HG03354 (cell line): ENCODE measurements around the gene HLA-G.
A peak's percentile ranks its signal among the peaks of the same experiment; 100 is the strongest.

Experiments used
- ATAC-seq: cut with Tn5 transposase; IDR thresholded peaks from one replicate; pipeline ENCODE4 v1.9.1; 2021; ENCODE audit warnings: mild to moderate bottlenecking; ENCODE audit not compliant: unreplicated experiment, poor library complexity, severe bottlenecking

The HLA-G gene

DNA sequence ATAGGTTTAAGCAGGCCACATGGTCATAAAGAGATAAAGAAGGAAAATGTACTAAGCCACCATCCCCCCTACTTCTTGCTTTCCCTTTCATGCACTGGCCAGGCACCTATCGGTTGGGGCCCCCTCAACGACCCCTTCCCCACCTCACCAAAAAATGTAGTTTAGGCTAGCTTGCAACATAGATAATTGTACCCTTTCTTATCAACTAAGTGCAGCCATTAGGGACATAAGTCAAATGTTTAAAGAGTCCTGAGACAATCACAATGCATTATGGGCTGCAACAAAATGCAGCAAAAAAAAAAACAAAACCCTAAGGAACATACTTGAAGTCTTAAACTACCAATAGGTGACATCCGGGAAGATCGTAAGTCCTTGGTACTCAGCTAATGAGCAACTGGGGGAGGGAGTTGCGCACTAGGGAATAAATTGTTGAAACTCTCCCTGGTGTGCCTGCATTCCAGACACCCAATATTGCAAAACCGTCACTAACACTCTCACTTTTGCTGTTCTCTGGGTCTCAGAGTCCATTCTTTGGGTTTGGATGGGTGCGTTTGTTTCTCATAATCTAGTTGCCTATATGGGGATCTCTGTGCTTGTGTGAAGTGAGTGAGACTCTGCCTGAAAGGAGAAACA lies 12.4 kb upstream of the HLA-G start:
- no peak for ATAC-seq

DNA sequence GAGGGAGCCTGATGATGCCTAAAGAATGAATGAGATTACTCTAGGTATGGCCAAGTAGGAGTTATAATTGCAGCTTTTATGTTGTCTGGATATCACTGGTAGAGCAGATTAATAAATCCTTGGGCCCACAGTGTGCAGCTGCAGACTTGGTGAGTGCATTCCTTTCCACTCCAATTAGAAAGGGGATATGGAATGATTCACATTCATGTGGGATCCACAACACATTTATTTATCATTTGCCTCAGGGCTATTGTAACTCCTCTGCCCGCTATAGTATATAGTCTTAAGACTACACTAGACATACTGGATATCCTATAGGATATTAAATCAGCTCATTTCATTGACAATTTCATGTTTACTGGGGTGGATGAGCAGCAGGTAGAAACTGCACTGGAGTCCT lies 11.6 kb upstream of the HLA-G start:
- ATAC-seq, result no peak

DNA sequence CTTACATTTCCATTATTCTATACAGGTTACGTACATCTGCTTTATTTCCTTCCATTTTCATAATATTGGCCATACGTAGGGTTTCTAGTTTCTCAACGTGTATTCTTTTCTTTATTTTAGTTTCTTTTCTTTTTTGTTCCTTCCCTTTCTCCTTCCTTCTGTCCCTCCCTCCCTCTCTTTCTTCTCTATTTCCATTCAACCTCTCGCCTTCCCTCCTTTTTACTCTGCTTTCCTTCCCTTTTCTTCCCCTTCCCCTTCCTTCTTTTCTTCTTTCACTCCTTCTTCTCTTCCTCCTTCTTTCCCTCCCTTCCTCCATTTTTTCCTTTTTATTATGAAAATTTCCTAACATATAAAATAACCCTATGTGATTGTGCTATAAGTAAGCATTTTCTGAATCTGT lies 8.7 kb upstream of the HLA-G start:
- no peak for ATAC-seq

DNA sequence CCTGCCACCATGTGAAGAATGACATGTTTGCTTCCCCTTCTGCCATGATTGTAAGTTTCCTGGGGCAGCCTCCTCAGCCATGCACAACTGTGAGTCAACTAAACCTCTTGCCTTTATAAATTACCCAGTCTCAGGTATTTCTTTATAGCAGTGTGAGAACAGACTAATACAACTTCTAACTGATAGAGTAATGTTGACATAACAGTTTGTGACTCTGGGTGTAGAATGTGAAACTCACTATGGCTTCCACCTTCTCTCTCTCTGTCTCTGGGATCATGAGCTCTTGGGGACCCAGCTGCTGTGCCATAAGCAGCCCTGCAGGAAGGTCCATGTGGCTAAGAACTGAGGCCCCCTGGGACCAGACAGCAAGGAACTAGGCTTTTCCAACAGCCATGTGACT lies 3.5 kb upstream of the HLA-G start:
- ATAC-seq, result no peak

DNA sequence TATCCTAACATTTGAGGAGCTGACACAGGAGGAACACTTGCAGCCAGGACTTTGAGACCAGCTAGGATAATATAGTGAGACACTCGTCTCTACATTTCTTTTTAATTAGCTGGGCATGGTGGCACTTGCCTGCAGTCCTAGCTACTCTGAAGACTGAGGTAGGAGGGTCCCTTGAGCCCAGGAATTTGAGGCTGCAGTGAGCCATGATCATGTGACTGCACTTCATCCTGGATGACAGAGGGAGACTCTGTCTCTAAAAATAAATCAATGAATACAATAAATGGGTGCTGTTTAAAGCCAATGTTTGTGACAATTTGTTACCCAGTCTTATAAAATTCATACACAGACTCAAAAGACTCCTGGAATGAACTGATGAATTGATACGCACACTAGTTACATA lies 1.8 kb upstream of the HLA-G start:
- ATAC-seq, result no peak

DNA sequence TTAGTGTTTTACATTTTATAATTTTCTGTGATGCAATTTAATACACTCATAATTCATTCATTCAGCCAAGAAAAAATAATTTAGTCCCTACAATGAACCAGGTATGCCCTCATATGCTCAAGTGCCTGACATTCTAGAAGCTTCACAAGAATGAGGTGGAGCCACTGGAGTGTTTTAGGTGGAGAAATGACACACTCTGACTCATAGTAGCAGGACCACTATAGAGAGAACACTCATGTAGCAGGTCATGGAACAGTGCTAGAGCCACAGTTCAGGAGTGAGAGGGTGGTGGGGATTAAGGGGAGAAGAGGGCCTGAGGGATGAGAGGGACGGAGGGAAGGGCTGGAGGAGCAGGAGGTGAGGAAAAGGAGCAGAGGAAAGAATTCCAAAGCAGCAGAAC lies 1.4 kb upstream of the HLA-G start:
- ATAC-seq, result no peak

DNA sequence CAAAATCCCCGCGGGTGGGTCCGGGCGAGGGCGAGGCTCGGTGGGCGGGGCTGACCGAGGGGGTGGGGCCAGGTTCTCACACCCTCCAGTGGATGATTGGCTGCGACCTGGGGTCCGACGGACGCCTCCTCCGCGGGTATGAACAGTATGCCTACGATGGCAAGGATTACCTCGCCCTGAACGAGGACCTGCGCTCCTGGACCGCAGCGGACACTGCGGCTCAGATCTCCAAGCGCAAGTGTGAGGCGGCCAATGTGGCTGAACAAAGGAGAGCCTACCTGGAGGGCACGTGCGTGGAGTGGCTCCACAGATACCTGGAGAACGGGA lies 809 bp downstream of the HLA-G start:
- ATAC-seq, result no peak

DNA sequence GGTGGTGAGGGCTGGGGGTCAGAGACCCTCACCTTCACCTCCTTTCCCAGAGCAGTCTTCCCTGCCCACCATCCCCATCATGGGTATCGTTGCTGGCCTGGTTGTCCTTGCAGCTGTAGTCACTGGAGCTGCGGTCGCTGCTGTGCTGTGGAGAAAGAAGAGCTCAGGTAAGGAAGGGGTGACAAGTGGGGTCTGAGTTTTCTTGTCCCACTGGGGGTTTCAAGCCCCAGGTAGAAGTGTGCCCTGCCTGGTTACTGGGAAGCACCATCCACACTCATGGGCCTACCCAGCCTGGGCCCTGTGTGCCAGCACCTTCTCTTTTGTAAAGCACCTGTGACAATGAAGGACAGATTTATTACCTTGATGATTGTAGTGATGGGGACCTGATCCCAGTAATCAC lies 2.1 kb downstream of the HLA-G start:
- ATAC-seq, result no peak

DNA sequence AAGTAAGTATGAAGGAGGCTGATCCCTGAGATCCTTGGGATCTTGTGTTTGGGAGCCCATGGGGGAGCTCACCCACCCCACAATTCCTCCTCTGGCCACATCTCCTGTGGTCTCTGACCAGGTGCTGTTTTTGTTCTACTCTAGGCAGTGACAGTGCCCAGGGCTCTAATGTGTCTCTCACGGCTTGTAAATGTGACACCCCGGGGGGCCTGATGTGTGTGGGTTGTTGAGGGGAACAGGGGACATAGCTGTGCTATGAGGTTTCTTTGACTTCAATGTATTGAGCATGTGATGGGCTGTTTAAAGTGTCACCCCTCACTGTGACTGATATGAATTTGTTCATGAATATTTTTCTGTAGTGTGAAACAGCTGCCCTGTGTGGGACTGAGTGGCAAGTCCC lies 2.8 kb downstream of the HLA-G start:
- ATAC-seq, result no peak

DNA sequence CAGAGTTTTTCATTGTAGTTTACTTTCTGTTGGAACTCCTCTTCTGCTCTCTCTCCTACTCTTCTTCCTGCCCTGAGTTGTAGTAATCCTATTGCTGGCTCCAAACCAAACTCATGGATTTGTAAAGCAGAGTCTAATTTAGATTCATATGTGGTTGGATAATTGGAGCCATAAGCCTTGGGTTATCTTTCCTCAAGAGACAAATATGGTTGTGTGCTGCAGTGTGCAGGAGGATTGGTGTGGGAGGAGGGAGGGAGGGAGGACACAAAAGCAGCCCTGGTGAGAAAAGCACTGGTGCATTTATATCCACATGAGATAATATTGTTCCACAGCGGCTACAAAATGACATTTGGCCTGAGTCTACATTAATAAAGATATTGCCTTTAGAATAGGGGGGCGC lies 4.2 kb downstream of the HLA-G start:
- ATAC-seq, result no peak

DNA sequence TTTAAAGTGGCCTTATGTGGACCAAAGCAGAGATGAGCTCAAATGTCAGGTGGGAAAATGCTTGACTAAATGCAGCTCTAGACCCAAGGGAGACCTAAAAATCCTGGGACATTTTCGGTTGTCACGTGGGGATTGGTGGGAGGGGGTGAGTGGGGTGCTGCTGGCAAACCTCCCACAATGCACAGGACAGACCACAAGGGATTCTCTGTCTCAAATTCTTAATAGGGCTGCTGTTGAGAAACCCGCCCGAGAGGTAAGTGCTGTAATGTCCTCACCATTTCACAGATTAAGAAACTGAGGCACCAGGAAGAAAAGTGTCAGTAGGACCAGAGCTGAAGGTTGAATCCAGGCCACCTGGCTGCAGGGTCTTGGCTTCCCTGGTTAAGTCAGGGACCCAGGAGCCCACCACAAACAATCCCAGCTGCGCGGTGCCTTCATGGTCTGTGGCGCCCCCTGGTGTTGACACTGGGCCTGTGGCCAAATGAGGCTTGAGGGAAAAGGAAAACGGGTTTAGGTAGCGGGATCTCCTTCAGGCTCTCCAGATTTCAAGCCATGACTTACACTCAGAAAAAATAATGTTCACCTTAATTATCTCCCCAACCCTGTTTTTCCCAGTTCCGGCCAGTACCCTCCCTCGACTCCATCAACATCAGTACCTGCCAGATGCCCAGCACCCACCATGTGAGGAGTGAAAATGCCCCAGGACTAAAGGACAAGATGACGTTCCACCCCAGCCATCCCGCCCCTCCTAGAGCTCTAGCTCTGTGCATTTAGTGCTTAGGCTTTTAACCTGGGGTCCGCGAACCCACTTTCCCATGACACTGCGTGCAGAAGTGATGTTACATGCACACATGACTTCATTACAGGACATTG lies 7.2 kb downstream of the HLA-G start:
- ATAC-seq, result peak; percentile 42

DNA sequence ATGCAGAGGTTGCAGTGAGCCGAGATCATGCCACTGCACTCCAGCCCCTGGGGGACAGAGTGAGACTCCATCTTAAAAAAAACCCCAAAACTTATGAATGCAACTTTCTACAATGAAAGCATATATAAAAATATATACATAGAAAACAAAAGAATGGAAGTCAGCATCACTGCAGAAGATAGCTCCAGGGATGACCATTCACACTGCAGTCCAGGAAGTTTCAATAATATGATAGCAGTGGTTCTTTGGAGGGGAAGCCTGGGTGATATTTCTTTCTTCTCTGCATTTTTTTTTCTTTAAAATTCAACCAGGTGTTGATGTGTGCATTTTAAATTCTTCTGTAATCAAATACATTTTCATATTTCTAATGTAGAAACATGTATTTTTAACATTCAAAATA lies 12.3 kb downstream of the HLA-G start:
- no peak for ATAC-seq

DNA sequence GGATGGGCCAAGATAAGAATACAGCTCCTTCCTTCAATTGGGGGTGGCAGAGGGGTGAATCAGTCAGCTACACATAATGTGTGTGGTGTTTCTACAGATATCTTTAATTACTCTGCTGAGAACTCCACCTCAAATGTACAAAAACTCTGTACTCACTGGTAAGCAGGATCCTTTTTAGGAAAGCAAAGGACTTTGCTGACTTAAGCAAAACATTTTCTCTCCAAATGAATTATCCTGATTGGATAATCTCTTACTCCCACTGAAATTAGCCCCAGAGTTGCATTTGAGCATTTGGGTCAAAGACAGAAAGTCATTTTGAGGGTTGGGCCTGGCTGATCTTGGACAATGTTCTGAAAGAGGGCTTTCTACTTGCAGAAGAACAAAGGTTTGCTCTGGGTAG lies 13.4 kb downstream of the HLA-G start:
- ATAC-seq, result no peak

DNA sequence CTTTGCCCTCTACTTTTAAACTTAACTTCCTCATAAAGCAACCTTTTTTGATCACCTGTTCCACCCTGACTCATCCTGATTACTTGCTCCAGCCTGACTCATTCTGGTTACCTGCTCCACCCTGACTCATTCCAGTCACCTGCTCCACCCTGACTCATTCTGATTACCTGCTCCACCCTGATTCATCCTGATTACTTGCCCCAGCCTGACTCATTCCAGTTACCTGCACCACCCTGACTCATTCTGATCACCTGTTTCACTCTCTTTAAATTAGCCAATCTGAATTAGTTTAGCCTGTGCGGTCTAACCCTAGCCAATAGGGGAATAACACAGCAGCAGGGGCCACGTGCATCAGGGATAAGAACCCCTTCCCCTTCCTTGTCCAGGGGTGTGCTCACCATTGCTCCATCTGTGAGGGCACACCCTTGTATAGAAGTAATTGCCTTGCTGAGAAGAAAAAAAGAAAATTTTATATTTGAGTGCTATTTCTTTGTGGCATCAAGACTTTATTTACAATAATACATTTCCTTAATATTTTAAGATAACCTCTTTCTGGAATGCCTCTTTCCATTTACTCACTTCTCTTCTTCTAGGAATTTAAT lies 17.9 kb downstream of the HLA-G start:
- no peak for ATAC-seq

DNA sequence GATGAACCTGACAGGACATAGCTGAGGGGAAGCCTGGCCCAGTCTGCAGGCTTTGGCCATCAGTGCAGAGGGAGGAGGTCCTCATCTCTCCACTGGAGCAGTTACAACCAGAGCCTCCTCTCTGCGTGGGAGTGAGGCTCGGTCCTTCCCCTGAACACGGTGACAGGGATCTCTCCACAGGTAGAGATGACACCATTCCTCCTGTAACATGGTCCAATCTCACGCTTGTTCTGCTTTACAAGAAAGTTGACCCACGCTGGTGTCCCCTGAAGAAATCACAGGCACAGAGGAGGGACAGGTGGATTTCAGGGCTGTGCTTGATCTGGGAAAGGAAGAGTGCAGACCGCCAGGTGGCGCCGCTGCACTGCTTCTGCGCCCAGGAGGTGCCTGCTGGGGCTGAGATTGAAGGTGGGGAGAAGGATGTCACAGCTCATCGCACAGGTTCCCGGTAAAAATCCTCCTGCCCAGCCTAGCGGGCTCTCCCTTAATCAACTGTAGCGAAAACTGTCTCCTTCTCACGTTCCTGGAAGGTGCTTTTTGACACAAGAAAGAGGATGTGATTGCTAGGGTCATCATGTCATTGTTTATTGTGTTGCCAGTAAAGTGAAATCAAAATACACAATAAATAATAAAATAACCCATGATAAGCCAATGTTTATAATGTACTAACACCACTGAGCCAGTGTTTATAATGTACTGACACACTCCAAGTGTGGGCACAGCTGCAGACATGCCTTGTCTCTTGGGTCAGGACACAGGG lies 20.4 kb downstream of the HLA-G start:
- ATAC-seq, result no peak

DNA sequence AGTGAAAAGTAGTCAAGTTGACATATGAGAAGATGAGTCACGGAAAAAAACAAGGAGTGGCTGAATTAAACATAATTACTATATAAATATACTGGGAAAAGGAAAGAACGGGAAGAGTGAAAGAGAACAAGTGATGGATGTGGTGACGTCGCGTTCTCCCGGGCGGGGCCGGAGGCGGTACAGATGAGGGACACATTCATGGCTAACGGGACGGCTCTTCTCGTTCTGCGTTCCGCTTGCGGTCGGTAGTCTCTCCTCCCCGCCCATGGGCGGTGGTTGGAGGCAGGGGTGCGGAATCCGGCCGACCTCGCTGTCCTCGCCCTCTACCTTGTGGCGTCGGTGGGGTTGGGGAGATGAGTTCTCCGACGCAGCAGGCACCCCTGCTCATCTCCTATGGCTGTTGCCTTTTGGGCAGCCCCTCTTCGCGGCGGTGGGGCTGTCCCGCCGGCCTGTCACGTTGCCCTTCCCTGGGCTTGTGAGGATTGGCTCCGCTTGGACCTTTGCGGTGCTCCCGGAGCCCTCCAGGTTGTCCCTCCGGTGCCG lies 22.5 kb downstream of the HLA-G start:
- no peak for ATAC-seq

DNA sequence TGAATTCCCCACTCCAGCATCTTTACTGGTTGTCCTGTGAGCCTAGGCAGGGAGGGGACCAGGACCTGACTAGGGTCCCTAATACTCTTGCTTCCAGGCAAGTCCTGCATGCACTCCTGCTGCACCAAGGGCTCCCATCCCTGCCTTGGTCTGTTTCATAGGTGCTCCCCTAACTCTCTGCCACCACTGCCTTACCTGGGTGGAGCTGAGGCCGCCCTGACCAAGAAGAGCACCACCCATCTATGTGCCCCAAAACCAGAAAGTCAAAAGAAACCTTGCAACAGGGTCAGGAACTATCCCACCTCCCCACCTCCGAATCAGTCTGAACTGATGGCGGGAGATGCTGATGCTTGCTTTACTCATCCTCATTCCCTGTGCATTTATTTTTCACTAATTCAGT lies 23.6 kb downstream of the HLA-G start:
- no peak for ATAC-seq

DNA sequence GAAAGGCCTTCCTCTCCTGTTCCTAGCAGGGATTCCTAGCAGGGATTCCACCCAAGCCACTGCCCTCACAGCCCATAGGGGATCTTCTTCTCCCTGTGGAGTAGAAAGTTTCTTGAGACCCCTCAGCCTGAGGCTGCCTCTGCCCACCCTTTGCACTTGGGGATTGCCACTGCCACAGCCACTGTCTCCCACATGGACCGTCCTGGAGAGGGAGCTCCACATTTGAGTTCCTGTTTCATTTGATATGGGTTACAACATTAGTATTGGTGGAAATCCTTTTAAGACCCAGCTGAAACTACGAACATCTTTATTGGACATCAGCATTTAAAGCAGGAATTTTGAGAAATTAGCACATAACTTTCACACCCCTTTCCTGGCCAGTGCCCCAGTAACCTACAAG lies 25.6 kb downstream of the HLA-G start:
- no peak for ATAC-seq

DNA sequence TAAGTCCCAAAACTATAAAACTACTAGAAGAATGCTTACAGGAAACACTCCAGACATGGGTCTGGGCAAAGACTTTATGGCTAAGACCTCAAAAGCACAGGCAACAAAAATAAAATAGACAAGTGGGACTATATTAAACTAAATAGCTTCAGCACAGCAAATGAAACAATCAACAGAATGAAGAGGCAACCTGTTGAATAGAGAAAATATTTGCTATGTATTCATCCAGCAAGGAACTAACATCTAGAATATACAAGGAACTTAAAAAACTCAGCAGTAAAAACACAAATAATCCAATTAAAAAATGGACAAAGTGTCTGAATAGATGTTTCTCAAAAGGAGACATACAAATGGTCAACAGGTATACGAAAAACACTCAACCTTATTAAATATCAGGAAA lies 30.4 kb downstream of the HLA-G start:
- no peak for ATAC-seq

DNA sequence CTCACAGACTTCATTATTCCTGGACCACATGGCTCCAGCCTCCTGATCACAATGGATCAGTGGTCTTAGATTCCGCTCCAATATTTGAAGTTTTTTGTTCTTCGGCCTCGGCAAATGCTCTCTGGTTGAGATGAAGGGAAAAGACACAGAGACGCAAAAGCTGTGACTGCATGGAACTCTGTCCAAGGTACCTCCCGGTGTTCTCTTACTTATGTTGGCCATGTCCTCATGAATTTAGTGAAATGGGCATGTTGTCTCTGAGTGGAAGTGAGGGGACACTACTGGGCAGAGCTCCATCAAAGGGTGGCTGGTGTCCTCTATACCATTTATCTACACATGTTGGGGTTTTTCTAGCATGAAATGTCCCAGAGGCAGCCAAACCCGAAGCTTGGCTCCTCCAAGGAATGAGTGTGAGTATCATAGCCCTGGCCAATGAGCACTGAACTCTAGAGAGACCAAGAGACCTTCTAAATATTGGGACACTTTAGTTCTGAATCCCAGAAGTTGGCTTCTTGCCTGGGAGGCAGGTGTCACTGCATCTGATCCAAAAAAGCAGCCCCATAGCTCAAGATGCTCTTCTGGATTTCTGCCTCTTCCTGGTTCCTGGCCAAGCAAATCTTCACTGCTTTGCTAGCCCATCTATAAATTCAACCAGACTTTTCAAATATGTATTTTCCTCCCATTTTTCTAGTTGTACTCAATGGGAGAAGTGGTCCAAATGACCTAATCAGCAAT lies 34.1 kb downstream of the HLA-G start:
- ATAC-seq, result no peak
